Activated T-cell treated with anti-CD3 and anti-CD28 coated beads, Interleukin-2, amount 50 U/mL, for 48 hours (primary cell): ENCODE measurements around the gene WBP2NL.

Experiments used
- DNase-seq, 2 experiments: peaks; one replicate each; pipeline ENCODE4 v3.0.0-alpha.2; 2020

WBP2NL gene

DNA sequence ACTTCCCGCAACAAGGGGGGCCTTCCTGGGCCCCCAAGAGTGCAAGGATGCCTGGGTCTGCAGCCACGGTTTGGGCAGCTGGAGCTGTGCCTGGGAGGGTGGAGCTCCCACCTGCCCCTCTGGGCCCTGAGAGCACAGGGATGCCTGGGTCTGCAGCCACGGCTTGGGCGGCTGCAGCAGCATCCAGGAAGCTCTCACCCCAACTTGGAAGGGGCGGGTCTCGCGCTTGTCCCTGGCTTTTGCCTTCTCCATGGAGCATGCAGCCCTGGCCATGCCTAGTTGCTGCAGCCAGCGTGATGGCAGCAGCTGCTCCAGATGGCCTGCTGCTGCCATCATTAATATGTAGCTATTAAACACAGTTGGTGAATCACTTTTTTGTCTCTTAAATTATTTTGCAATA lies 36.7 kb downstream of the WBP2NL start:
- no peak for DNase-seq

GRCh38 chr22:42039271-42039670 lies 40.7 kb downstream of the WBP2NL start:
- no peak for DNase-seq

DNA sequence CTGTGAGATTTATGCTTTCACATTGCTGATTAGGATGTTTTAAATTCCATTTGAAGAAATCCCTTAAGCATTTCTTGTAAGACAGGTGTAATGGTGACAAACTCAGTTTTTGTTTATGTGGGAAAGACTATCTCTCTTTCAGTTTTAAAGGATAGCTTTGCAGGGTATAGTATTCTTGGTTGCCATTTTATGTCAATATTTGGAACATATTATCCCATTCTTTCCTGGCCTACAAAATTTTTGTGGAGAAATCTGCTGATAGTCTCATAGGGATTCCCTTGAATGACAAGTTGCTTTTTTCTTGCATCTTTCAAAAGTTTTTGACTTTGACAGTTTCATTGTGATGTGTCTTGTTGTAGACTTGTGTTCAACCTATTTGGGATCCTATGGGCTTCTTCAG lies 43.2 kb downstream of the WBP2NL start:
- DNase-seq: no peak

GRCh38 chr22:42050641-42051180 lies 52.1 kb downstream of the WBP2NL start:
- no peak for DNase-seq

DNA sequence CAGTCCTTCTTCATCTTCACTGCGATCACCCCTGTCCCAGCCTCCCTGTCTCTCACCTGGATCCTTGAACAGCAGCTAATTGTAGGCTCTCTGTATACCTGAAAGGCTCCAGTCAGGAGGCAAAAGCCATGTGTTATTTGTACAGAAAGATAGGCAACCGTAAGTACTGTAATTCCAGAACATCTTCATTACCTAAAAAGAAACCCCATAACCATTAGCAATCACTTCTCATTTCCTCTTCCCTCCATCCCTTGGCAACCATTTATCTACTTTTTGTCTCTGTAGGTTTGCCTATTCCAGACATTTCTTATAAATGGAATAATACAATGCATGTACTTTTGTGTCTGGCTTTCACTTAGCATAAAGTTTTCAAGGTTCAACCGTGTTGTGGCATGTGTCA lies 54.2 kb downstream of the WBP2NL start:
- DNase-seq: no peak

- no peak for DNase-seq
Measured at GRCh38 chr22:42056757-42057511, 58.3 kb downstream of the WBP2NL start.

DNA sequence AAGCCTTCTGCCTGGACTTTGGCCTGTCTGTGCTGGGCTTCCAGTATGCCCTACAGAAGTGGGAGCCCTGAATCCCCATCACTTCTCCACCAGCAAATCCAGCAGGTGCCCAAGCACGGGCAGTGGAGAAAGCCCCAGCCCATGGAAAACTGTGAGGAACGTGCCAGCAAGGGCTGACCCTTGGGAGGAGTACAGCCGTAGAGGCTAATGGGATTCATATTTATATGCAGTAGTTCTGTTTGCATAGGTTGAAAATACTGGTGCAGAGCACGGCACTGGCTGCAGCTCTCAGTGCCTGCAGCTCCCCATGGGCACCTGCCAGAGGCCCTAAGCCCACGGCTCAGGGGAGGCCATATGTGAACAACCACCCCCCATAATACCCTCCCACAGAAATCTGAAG lies 61.9 kb downstream of the WBP2NL start:
- DNase-seq: no peak

DNA sequence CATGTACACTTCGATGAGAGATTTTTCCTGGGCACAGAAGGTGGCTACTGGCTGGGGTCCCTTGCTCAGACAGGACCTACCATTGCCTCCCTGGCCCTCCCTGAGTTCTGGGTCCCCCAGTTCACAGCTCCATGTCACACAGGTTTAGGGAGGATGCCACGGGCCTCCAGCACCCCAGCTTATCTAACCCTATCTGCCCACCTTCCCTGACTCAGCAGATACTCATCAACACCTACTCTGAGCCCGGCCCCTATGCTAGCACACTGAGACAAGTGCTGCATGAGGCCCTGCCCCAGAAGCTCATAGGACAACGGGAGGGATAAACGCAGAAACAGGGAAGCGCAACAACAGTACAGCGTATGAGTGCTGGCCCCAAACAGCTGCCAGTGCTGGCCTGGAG lies 62.5 kb downstream of the WBP2NL start:
- DNase-seq: no peak

DNA sequence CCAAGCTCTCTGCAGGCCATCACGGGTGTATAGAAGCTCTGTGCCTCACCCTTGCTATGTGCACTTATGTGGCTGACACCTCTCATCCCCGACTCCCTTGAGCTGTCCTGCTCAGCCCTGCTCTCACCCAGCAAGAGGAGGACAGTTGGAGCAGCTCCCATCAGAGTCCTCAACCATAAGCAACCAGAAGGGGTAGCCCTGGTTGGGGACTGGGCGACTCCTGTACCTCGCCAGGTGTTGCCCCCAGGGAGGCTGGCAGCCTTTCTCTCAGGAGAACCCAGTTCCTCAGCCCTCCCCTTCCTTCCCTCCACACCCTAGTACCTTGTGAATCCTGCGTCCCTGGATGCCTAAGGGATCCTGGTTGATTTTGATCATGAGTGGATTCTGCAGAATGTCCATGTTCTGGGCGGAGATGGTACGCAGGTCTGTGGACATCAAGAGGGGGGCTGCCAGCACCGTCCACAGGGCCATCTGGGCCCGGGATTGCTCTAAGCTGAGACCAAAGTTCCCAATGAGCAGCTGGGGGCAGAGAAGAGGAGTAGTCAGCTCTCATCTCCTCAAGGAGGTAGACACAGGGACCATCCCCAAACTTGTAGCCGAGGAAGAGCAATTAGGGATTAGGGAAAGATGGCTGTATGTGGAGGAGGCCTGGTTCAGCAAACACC lies 64.0 kb downstream of the WBP2NL start:
- DNase-seq: no peak

DNA sequence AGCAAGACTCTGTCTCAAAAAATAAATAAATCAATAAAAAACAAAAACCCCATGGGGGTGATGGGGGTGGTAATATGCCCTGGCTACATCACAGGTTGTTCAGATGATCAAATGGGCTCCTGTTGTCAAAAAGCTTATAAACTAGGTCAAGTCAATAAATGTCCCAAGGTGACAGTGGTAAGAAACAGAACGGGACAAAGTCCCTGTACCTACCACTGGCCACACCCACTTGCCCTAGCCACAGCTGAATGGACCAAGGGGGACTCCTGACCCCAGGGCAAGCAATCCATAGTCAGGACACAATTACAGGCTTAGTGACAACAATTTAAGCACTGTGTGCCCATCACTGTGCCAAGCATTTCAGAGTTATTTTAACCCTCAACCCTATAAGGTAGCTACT lies 66.0 kb downstream of the WBP2NL start:
- peak in 1 of 2 experiments; percentile 5 for DNase-seq

DNA sequence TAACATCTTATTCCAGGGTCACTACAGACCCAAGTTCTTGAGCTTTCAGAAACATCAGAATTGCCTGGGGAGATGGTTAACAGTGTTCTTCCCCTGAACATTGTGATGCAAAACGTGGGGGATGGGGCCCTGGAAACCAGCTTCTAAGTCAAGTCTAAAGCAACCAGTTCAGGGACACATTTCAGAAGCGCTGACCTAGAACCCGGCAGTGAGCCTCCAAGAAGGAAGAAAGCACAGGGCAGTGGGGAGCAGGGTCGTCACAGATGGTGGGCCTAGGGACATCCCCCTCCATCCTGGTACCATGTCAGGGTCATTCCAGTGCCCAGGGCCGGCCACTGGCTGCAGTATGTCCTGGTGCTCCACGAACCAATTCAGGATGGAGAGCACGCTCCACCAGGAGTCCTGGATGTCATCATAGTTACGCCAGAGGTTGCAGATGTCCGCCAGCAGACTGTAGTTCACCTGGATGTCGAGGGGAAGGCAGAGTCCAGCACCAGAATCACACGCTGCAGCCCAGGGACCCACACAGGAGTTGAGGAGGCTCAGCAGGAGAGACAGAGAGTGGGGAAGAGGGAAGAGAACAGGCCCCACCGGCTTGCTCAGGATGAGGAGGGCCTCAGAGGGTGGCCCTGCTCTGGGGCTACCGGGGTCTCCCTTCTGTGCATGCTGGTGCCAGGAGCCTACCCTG lies 67.0 kb downstream of the WBP2NL start:
- peak in 1 of 2 experiments; percentile 11 for DNase-seq

- peak in 1 of 2 experiments; percentile 4 for DNase-seq
Measured at GRCh38 chr22:42066126-42066761, 67.7 kb downstream of the WBP2NL start.

- peak in 1 of 2 experiments; percentile 10 for DNase-seq
Measured at GRCh38 chr22:42066937-42067336, 68.3 kb downstream of the WBP2NL start.

DNA sequence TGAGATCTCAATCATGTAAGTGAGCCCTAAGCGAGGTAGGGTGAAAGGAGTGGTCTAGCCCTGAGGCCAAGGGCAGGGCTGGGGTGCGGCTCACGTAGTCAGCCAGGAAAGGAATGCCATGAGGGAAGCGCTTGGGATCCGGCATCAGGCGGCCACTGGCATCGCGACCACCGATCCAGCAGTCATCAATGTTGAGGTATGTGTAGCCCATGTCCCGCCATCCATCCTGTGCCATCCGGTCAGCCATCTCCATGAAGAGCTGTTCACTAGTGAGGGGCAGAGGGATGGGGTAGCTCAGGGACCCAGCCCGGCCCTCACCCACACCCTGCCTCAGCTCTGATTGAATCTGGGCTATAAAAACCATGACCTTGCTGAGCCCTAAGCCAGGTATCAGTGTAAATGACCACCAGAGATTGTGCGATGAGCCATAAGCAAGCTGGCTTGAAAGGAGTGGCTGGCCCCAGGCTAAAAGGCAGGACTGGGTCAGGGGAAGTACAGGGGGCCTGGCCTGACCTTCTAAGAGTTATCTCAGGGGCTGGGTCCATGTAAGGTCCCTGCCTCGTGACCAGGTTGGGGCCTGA lies 69.2 kb downstream of the WBP2NL start:
- no peak for DNase-seq

DNA sequence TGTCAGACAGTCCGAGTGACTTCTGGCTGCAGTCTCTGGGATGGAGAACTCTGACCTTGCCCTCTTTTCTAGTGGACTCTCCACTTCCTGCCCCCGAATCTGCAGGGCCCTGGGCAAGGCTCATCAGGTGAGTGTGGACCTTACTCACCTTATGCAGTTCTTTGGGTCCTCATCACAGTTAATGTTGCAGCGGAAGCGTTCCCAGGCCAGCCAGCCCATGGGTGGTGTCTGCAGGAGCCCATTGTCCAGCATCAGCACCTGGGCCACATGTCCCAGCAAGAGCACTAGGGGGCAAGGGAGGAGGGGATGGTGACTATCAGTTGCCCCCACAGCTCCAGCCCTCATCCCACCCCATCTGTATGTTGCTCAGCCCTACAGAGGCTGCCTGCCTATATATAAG lies 69.7 kb downstream of the WBP2NL start:
- DNase-seq: peak in 1 of 2 experiments; percentile 12

DNA sequence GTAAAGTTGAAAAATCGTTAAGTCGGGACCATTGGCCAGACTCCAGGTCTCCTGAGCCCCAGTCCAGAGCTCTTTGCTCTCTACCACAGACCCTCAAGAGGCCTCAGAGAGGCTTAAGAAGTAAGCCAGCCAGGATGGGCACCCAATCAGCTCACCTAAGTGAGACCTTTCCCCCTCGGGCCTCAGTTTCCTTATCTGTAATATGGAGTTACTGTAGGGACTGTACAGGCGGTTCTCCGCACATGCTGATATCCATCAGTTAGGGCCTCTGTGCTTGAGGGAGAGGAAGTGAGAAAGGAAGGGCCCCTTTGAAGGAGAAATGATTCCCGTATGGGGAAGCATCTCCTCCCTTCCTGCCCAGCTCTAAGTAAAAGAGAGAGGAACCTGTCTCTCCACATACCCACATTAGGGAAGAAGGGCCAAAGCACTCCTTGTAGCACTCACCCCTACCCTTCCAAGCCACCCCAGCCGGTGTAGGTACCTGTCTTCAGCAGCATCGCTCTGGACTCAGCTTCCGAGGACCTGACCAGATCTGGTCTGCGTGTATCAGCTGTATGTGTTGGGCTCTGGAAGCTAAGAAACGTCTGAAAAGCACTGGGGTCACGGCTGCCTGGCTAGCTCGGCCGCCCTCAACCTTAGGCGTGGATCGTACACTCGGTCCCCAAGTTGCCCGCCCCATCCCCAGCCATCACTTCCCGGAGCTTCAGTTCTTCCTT lies 71.4 kb downstream of the WBP2NL start:
- DNase-seq: no peak

DNA sequence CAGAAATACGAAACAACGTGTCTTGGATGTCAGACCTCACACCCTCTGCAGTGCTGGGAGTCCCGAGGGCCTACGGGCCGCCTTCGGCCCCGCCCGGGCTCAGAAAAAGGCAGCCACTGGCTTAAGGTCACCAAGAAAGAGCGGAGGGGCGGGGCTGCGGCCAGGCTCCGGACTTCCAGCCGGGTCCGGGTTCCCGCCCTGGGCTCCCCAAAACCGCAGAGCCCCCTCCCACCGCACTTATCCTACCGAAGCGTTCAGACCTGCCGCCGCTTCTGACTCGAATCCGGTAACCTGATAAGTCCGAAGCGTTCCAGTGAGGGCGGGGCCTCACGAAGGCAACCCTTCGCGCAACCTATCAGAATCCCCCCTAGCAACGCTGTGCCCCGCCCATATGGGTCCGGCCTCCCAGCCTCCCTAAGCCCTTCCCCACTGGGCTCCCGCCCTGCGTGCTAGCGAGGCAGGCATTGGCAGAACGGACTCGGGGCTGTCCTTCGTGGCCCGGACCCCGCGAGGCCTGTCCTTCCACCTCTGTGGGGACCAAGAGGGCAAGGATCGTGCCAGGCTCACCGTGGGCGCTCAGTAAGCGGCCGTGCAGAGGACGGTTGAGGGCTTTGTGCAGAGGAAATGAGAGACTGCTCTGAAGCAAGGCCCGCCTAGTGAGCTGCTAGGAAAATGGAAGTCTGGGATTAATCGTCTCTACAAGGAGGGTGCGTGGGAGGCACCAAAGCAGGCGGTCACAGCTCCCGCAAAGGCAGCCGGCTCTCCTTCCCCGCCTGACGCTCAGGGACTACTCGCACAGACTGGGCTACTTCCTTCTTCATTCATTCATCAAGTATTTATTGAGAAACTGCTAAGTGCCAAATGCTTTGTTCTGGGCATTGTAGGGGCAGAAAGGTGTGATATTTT lies 72.2 kb downstream of the WBP2NL start, which contains the start of gene NAGA:
NAGA (minus strand) TSS at position 296 of the 906 bp plus-strand sequence. CDS start 515 bp downstream, outside the sequence.
- DNase-seq: peak; percentile 92 to 94

DNA sequence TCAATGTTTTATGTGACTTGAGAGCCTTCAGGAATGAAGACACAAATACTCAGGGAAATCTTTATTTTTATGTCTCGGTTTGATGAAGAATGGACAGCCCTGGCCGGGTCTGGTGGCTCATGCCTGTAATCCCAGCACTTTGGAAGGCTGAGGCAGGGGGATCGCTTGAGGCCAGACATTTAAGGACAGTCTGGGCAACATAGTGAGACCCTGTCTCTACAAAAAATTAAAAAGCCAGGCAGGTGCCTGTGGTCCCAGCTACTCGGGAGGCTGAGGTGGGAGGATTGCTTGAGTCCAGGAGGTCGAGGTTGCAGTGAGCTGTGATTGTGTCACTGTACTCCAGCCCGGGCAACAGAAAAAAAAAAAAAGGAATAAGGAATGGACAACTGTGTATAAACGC lies 72.9 kb downstream of the WBP2NL start:
- DNase-seq: peak in 1 of 2 experiments; percentile 17

- peak in 1 of 2 experiments; percentile 19 for DNase-seq
Measured at GRCh38 chr22:42072606-42073330, 74.2 kb downstream of the WBP2NL start.

GRCh38 chr22:42073621-42074041 lies 75.0 kb downstream of the WBP2NL start:
- DNase-seq: peak in 1 of 2 experiments; percentile 20
